NB4 (cell line): Measurements from ENCODE around the gene AUTS2.

Source experiments
- MYC ChIP-seq: IDR thresholded peaks from 2 replicates; pipeline ENCODE4 v1.6.1; 2011; ENCODE audit warnings: low read depth, low read length
- POLR2A ChIP-seq: IDR thresholded peaks from 2 replicates; pipeline ENCODE4 v1.6.1; 2011; ENCODE audit warnings: mild to moderate bottlenecking; ENCODE audit not compliant: insufficient read length; ENCODE audit errors: extremely low read depth
- TF ChIP-seq, protein P1 (sequence below): IDR thresholded peaks from one replicate; pipeline ENCODE4 v1.5.1; 2012; ENCODE audit warnings: low read depth, low read length
- TF ChIP-seq, protein P2 (sequence below): IDR thresholded peaks from 2 replicates; pipeline ENCODE4 v1.6.1; 2011; ENCODE audit warnings: low read depth, low read length

DNA sequence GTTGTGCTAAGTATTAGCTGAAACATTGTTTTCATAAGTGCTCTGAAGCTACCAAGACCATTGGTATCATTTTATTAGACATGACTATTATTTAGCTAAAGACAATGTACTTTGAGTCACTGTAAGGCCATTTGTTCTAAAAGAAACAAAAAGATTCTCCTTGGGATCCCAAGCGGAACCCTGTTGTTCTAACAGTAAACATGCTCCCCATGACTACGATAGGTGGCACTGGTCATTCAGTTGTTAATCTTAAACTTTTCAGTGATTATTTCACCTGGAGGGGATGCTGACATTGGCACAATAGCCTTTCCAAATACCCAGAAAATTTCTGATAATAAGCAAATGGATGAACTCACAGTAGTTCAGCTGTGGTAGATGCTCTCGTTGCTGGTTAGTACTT, 715.0 kb downstream of the AUTS2 start:
- TF ChIP-seq POLR2A (no peak), MYC (no peak)
- TF ChIP-seq, protein P1, sequence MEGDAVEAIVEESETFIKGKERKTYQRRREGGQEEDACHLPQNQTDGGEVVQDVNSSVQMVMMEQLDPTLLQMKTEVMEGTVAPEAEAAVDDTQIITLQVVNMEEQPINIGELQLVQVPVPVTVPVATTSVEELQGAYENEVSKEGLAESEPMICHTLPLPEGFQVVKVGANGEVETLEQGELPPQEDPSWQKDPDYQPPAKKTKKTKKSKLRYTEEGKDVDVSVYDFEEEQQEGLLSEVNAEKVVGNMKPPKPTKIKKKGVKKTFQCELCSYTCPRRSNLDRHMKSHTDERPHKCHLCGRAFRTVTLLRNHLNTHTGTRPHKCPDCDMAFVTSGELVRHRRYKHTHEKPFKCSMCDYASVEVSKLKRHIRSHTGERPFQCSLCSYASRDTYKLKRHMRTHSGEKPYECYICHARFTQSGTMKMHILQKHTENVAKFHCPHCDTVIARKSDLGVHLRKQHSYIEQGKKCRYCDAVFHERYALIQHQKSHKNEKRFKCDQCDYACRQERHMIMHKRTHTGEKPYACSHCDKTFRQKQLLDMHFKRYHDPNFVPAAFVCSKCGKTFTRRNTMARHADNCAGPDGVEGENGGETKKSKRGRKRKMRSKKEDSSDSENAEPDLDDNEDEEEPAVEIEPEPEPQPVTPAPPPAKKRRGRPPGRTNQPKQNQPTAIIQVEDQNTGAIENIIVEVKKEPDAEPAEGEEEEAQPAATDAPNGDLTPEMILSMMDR, result no peak
- TF ChIP-seq, protein P2, sequence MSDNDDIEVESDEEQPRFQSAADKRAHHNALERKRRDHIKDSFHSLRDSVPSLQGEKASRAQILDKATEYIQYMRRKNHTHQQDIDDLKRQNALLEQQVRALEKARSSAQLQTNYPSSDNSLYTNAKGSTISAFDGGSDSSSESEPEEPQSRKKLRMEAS, result no peak
